ENCODE data around the gene HNRNPA1. TPM values are rescaled to one million over a fixed set of nuclear protein-coding genes. Genes with fewer than 3 reads are reported as not detected.
A peak's percentile ranks its signal among the peaks of the same experiment; 100 is the strongest.

The HNRNPA1 gene
- total RNA-seq, 1 donor from 2014 or later: 1,804 TPM

DNA sequence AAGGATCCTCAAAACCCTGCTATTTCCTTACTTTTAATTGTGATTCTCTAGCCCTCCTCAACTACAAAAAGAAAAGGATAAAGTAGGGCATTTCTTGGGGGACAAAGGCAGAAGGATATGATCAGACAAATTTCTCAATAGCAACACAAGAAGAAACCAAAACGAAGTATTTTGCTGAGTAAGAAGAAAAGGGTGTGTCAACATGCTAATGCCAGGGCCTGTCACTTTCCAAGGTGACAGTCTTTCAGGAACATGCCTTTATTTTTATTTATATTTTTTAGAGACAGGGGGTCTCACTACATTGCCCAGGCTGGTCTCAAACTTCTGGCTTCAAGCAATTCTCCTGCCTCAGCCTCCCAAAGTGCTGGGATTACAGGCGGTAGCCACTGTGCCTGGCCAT lies 40.4 kb upstream of the HNRNPA1 start:
- peak overlapping the region; percentile 51 for H3K4me3 Mint-ChIP-seq (ENCODE audit: unreplicated experiment)
- peak overlapping the region; percentile 74 for H3K27ac Mint-ChIP-seq (ENCODE audit: unreplicated experiment)
- H3K36me3 Mint-ChIP-seq (ENCODE audit: low read depth, unreplicated experiment): peaks cover 8% of the 10 kb centered on the region
- no peak for TF ChIP-seq CTCF (IDR thresholded peaks at IDR 0.05; ENCODE audit: unreplicated experiment)
- no peaks in the 10 kb centered on the region for H3K9me3 Mint-ChIP-seq (ENCODE audit: unreplicated experiment)
- DNase-seq (ENCODE audit: low spot score): no peak
- peaks cover 36% of the 10 kb centered on the region for H3K4me1 Mint-ChIP-seq (ENCODE audit: unreplicated experiment)
- no peaks in the 10 kb centered on the region for H3K27me3 Mint-ChIP-seq (ENCODE audit: unreplicated experiment)

- TF ChIP-seq CTCF (IDR thresholded peaks at IDR 0.05; ENCODE audit: unreplicated experiment): no peak
- Mint-ChIP-seq H3K27ac (ENCODE audit: unreplicated experiment) (no peak overlapping the region), H3K36me3 (ENCODE audit: low read depth, unreplicated experiment) (peaks cover 8% of the 10 kb centered on the region), H3K4me3 (ENCODE audit: unreplicated experiment) (no peak overlapping the region), H3K4me1 (ENCODE audit: unreplicated experiment) (peaks cover 36% of the 10 kb centered on the region), H3K9me3 (ENCODE audit: unreplicated experiment) (no peaks in the 10 kb centered on the region), H3K27me3 (ENCODE audit: unreplicated experiment) (no peaks in the 10 kb centered on the region)
- no peak for DNase-seq (ENCODE audit: low spot score)
Observed at GRCh38 chr12:54240971-54241588, 39.4 kb upstream of the HNRNPA1 start.

- H3K4me3 Mint-ChIP-seq (ENCODE audit: unreplicated experiment): peak overlapping the region; percentile 8
- no peak for DNase-seq (ENCODE audit: low spot score)
- H3K9me3 Mint-ChIP-seq (ENCODE audit: unreplicated experiment): no peaks in the 10 kb centered on the region
- no peaks in the 10 kb centered on the region for H3K27me3 Mint-ChIP-seq (ENCODE audit: unreplicated experiment)
- H3K27ac Mint-ChIP-seq (ENCODE audit: unreplicated experiment): peak overlapping the region; percentile 13
- H3K36me3 Mint-ChIP-seq (ENCODE audit: low read depth, unreplicated experiment): peaks cover 14% of the 10 kb centered on the region
- no peak for TF ChIP-seq CTCF (IDR thresholded peaks at IDR 0.05; ENCODE audit: unreplicated experiment)
- H3K4me1 Mint-ChIP-seq (ENCODE audit: unreplicated experiment): peaks cover 7% of the 10 kb centered on the region
Observed at GRCh38 chr12:54246011-54246641, 34.4 kb upstream of the HNRNPA1 start.

DNA sequence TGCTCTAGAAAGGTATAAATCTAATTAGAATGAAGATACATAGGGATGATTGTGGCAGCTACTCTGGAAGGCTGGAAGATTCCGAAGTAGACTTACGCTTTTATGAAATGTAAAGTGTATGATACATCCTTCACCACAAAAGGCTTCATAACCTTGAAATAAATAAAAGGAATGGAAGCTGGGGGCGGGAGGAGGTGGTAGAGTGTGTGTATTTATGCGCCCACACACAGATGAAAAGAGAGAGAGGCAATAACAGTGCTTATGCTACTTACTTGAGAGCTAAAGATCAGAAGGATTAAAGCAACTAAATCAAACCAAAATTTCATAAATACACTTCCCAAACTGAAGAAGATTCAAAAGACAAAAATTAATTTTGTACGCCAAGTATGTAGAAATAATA lies 31.0 kb upstream of the HNRNPA1 start:
- Mint-ChIP-seq H3K27me3 (ENCODE audit: unreplicated experiment) (no peaks in the 10 kb centered on the region), H3K4me3 (ENCODE audit: unreplicated experiment) (peak overlapping the region; percentile 40), H3K36me3 (ENCODE audit: low read depth, unreplicated experiment) (peaks cover 15% of the 10 kb centered on the region), H3K27ac (ENCODE audit: unreplicated experiment) (no peak overlapping the region), H3K9me3 (ENCODE audit: unreplicated experiment) (no peaks in the 10 kb centered on the region), H3K4me1 (ENCODE audit: unreplicated experiment) (no peaks in the 10 kb centered on the region)
- TF ChIP-seq CTCF (IDR thresholded peaks at IDR 0.05; ENCODE audit: unreplicated experiment): no peak
- no peak for DNase-seq (ENCODE audit: low spot score)

- Mint-ChIP-seq H3K9me3 (ENCODE audit: unreplicated experiment) (no peaks in the 10 kb centered on the region), H3K4me1 (ENCODE audit: unreplicated experiment) (no peaks in the 10 kb centered on the region), H3K27ac (ENCODE audit: unreplicated experiment) (peak overlapping the region; percentile 88), H3K36me3 (ENCODE audit: low read depth, unreplicated experiment) (peaks cover 21% of the 10 kb centered on the region), H3K27me3 (ENCODE audit: unreplicated experiment) (no peaks in the 10 kb centered on the region), H3K4me3 (ENCODE audit: unreplicated experiment) (peak overlapping the region; percentile 71)
- TF ChIP-seq CTCF (IDR thresholded peaks at IDR 0.05; ENCODE audit: unreplicated experiment): peak; percentile 65
- no peak for DNase-seq (ENCODE audit: low spot score)
Observed at GRCh38 chr12:54251667-54252284, 28.8 kb upstream of the HNRNPA1 start.

Measured in endothelial cell (in vitro differentiated cells).